Right atrium auricular region (tissue), 2 donors: ENCODE data around the gene SOX5. TPM values are rescaled to one million over a fixed set of nuclear protein-coding genes. Genes with fewer than 3 reads are reported as not detected.

Source experiments
- DNase-seq: peaks from one replicate; pipeline ENCODE4 v3.0.0-alpha.2; 2019; ENCODE audit warnings: low spot score
- H3K27ac ChIP-seq, 2 donors: fragments of 200-600 bp; sonication (generic); 1 replicate in 1 of 2; 2 replicates in 1 of 2; pipeline ENCODE4 v1.5.1; 2016 to 2019
- H3K27me3 ChIP-seq, 2 donors: fragments of 200-600 bp; sonication (generic); one replicate each; pipeline versions ENCODE4 v1.5.1 to v1.6.0; 2017 to 2019
- H3K36me3 ChIP-seq: fragments of 200-600 bp; sonication (generic); one replicate; pipeline ENCODE4 v1.5.1; 2016
- H3K4me1 ChIP-seq, 2 donors: fragments of 200-600 bp; sonication (generic); one replicate each; pipeline versions ENCODE4 v1.5.1 to v1.6.0; 2017 to 2019
- H3K4me3 ChIP-seq, 2 donors: fragments of 200-600 bp; sonication (generic); 1 replicate in 1 of 2; 2 replicates in 1 of 2; pipeline ENCODE4 v1.5.1; 2017 to 2019; ENCODE audit warnings: mild to moderate bottlenecking in 1 of 2, moderate library complexity in 1 of 2
- H3K9me3 ChIP-seq, 2 donors: fragments of 200-600 bp; sonication (generic); one replicate each; pipeline ENCODE4 v1.5.1; 2019
- CTCF ChIP-seq, 2 donors: fragments of 200-600 bp; sonication (generic); IDR thresholded peaks; one replicate each; pipeline ENCODE4 v1.5.1; 2019; ENCODE audit warnings: antibody characterized with exemption in 2 of 2
- total RNA-seq, 2 donors: library from RNA; depleted of rRNA; stranded (reverse); fragments of >200 nt; gene quantifications; one replicate each; pipeline ENCODE4 v1.1.0, GENCODE V29; 2016

SOX5 gene
- total RNA-seq, 2 donors from 2014 or later, result 3.9 to 5.6 TPM

DNA sequence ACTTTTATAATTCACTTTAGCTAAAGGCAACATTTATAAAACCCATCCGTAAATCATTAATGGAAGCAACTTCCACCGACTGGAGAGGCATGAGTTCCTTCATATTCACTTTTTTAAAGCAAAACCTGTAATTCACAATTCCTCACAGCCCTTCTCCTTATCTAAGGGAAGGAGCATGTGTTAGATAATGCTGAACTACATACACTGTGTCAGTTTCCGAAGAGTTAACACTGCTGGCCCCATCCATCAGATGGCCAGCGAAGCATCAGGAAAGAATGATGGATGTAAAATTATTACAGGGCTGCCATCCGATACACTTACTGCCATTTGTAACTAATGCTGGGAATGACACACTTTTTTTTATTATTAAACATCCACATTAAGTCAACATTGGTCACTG is 392.8 kb downstream of the SOX5 start:
- H3K27ac ChIP-seq, result no peak overlapping the region

GRCh38 chr12:23555825-23556207 is 393.7 kb downstream of the SOX5 start:
- H3K27me3 ChIP-seq, result no peaks in the 10 kb centered on the region
- H3K4me1 ChIP-seq, result no peaks in the 10 kb centered on the region
- no peaks in the 10 kb centered on the region for H3K9me3 ChIP-seq
- H3K4me3 ChIP-seq, result no peak overlapping the region
- no peak for DNase-seq
- no peak overlapping the region for H3K27ac ChIP-seq
- no peaks in the 10 kb centered on the region for H3K36me3 ChIP-seq
- TF ChIP-seq CTCF (IDR thresholded peaks at IDR 0.05), result no peak

More for the DNA sequence above, 392.8 kb downstream of the SOX5 start:
- TF ChIP-seq CTCF (IDR thresholded peaks at IDR 0.05), result no peak
- H3K9me3 ChIP-seq, result no peaks in the 10 kb centered on the region
- no peaks in the 10 kb centered on the region for H3K36me3 ChIP-seq
- H3K4me1 ChIP-seq, result no peaks in the 10 kb centered on the region
- H3K27me3 ChIP-seq, result no peaks in the 10 kb centered on the region
- no peak for DNase-seq
- no peak overlapping the region for H3K4me3 ChIP-seq

GRCh38 chr12:23555180-23555824 is 394.2 kb downstream of the SOX5 start:
- no peak overlapping the region for H3K27ac ChIP-seq
- H3K9me3 ChIP-seq, result no peaks in the 10 kb centered on the region
- no peak overlapping the region for H3K4me3 ChIP-seq
- H3K27me3 ChIP-seq, result no peaks in the 10 kb centered on the region
- TF ChIP-seq CTCF (IDR thresholded peaks at IDR 0.05), result no peak
- DNase-seq, result no peak
- H3K4me1 ChIP-seq, result no peaks in the 10 kb centered on the region
- H3K36me3 ChIP-seq, result no peaks in the 10 kb centered on the region

DNA sequence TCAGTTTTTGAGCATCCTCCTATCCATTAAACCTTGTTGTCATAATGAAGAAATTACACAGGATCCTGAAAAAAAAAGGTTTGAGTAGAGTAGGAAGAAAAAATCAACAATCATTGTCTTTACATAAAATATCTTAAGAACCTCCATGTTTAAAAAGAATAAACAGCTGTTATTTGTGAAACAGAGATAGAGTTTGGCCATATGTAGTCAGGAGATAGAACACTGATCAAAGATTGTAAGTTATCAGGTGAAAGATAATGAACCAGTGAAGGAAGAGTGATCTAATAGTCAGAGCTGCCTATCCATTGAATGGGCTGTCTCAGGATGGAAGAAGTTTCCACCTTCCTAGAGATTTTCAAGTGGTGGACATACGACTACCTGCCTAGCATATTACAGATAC is 397.1 kb downstream of the SOX5 start:
- H3K4me1 ChIP-seq, result no peaks in the 10 kb centered on the region
- no peak for DNase-seq
- TF ChIP-seq CTCF (IDR thresholded peaks at IDR 0.05), result no peak
- no peaks in the 10 kb centered on the region for H3K27me3 ChIP-seq
- no peak overlapping the region for H3K27ac ChIP-seq
- H3K9me3 ChIP-seq, result no peaks in the 10 kb centered on the region
- no peaks in the 10 kb centered on the region for H3K36me3 ChIP-seq
- H3K4me3 ChIP-seq, result no peak overlapping the region

DNA sequence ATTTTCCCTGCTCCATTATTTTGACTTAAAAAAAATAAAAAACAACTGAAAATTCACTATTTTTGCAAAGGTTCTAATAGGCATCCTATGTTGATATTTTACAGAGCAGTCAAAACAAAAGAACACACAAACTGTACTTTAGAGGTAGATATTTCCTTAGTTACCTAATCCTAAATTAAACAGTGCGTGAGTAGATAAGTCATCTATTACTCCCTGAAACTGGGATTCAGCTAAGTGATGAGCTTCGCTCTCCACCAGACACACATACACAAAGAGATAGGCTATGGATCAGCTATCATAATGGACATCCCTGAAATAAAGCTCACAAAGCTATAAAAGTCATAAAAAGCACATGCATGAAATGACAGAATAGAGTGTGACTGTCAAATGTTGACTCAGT is 398.7 kb downstream of the SOX5 start:
- no peak for DNase-seq
- Histone ChIP-seq H3K27ac (no peak overlapping the region), H3K4me3 (no peak overlapping the region), H3K27me3 (no peaks in the 10 kb centered on the region), H3K36me3 (no peaks in the 10 kb centered on the region), H3K4me1 (no peaks in the 10 kb centered on the region), H3K9me3 (no peaks in the 10 kb centered on the region)
- no peak for TF ChIP-seq CTCF (IDR thresholded peaks at IDR 0.05)

GRCh38 chr12:23548742-23549141 is 400.7 kb downstream of the SOX5 start:
- TF ChIP-seq CTCF (IDR thresholded peaks at IDR 0.05), result no peak
- H3K36me3 ChIP-seq, result no peaks in the 10 kb centered on the region
- no peaks in the 10 kb centered on the region for H3K4me1 ChIP-seq
- no peaks in the 10 kb centered on the region for H3K27me3 ChIP-seq
- no peak overlapping the region for H3K27ac ChIP-seq
- no peaks in the 10 kb centered on the region for H3K9me3 ChIP-seq
- H3K4me3 ChIP-seq, result no peak overlapping the region
- DNase-seq, result no peak
